ENCODE measurements around the gene ELMO1.

The ELMO1 gene

GRCh38 chr7:37112218-37112617 is 336.4 kb downstream of the ELMO1 start:
- no peak for DNase-seq

DNA sequence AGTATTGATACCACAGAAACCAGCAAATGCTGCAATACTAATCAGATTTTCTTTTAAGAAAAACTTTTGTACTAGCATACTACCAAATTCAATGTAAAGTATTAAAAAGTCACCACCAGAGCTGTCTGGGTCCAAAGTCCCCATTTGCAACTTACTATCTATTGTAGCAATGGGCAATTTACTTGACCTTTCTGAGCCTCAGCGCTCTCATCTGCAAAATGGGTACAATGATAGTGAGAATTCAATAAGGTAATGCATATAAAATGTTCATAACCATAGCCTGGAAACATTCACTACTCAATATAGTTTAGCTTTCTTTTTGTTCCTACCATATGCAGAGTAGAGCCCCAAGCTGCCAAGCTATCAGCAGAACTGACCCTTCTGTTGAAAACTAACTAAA is 337.2 kb downstream of the ELMO1 start:
- no peak for DNase-seq

- no peak for DNase-seq
These were observed 337.8 kb downstream of the ELMO1 start for GRCh38 chr7:37110660-37111424.

DNA sequence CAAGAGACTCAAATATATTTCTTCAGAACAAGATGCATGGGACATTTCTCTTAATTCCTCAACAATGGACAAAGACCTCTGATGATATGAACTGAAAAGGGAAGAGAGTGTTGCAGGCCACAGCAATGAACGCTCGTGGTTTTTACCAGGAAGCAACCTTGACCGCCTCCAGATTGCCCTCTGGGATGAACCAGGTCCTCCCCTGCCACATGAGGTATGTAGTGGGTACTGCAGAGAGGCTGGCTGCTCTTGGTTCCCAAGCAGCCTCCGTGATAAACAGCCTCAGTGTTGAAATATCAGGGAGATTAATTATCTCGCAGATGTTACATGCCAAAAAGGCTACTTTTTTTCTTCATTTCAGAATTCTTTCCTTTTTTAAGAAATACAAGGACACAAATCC is 338.8 kb downstream of the ELMO1 start:
- DNase-seq: no peak

DNA sequence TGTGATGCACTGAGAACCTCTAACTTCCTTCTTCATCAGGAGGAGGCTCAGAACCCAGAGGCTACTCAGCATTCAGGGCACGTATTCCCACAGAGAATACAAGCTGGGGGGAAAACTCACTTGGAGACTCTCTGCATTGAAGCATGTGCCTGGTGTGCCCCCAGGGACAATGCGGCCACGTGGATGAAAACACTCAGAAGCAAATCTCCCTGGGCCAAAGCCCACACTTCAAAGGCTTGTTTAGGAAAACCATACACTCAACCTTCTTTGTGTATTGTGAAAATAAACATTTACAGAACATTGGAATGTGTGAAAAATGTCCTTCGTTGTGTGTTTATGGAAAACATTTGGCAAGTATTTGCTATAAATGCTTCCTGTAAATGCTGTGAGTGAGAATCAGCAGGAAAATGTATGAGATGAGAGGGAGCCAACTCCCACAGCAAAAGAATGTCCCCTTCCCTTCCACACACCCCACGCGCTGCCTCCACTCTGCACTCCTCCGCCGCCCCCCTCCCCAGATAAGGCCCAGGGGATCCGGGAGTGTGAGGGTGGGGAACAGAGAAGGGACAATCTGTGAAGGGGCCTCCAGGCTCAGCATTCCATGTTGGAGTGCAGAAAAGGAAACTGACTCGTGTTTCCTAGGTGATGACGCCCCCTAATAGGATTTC is 339.5 kb downstream of the ELMO1 start:
- no peak for DNase-seq

GRCh38 chr7:37108615-37109014 is 340.0 kb downstream of the ELMO1 start:
- no peak for DNase-seq

DNA sequence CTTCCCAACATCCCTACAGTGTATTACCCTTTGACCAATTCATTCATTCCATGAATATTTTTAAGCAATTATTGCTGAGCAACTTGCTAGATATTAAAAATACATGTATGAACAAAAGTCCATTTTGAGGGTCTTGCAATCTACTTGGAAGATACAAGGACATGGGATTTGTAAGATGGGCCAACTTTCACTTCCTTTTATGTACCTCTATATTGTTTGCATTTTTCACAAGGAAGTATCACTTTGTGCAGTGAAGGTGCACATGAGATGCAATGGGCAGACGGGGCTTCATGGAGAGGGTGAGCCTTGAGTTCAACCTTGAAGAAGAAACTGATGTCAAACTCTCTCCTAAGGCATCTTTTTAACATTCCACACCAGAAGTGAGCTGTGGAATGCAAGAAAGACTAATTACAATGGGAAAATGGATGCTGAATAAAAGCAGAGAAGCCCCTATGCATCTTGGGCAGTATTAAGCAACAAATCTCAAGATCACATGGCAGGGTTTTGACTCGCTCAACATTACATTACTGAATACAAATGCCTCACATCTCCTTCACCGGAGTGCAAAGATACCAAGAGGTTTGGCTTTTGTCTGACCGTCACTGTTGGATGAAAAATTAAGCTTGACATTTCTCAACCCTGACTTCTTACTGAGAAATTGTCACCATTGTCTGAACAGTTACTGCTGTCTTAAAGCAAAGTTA is 341.5 kb downstream of the ELMO1 start:
- DNase-seq: no peak

GRCh38 chr7:37105762-37106161 is 342.9 kb downstream of the ELMO1 start:
- no peak for DNase-seq

DNA sequence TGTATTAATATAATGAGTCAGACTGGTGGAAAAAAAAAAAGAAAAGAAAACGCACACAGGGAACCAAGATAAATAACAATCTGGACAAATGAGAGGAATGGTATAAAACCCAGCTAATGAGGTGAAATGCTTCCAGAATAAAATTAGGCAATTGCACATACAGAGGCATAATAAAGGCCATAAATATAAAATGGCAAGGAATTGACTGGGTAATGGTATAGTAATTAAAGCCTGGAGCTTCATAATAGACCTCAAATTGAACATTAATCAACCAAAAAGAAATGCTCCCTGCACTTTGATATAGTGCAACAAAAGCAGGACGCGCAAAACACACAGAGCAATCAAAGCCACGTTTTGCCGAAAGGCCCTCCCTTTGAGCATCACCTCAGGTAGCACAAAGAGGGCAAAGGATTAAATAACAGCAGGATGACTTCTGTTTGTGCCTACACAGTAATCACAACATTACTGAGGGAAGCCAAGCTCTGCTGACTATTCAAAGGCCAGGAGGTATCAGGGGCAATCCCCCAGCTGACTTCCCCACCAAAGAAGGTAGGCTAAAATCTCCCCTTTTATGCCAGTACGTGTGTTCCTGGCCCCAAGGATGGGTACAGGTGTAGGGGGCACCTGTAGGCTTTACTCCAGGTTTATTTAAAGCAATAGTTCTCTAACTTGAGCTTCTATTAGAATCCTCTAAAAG is 343.7 kb downstream of the ELMO1 start:
- DNase-seq: peak; percentile 69

DNA sequence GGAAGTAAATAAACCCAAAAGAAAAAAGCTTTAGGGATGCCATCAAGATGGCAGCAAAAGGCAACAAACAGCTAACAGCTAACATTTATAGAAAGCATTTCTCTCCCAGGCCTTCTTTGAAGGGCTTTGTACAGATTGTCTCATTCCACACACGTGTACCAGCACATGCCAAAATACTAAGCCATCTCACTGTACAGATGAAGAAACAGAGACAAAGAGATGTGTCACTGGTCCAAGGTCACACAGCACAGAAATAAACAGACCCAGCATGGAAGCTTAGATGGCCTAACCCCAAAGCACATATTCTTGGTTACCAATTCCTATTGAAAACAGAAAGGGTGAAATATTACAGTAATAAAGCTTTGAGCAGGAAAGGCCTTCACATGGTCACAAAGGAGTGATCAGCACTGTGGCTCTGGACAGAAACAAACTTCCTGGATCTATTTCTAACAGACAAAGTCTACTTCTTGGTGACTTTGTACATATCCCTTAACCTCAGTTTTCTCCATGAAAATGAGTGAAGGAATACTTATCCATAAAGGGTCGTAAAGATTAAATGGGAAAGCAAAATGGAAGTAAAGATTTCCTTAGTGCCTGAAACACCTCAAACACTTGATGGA is 346.0 kb downstream of the ELMO1 start:
- no peak for DNase-seq

DNA sequence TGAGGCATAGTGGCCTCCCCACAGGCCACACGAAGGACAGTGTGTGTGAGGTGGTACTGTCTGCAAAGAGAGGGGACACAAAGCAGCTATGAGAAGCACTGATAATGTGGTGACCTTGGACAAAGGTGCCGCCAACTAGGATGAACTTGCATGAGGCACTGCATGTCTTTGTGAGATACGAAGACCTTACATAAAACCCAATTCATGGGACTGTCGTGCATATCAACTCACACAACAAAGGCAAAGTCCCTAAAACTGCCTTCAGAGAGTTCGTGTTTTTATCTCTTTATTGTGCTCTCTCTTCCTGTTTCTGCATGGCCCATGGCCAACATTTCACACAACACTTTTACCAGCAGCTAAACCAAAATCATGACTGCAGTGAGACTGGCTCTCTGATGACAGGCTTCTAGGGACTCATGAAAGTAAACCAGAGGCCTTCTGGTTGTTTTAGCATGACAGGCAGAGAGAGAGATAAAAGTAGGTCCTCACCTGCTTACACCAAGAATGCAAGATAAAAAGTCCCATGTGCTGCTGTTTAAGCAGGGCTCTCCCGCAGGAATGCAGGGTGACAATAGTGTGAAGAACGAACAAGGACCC is 347.8 kb downstream of the ELMO1 start:
- DNase-seq: no peak

GRCh38 chr7:37098762-37099161 is 349.9 kb downstream of the ELMO1 start:
- DNase-seq: no peak

- no peak for DNase-seq
These were observed 350.7 kb downstream of the ELMO1 start for GRCh38 chr7:37097983-37098382.

- DNase-seq: no peak
These were observed 351.4 kb downstream of the ELMO1 start for GRCh38 chr7:37097276-37097675.

DNA sequence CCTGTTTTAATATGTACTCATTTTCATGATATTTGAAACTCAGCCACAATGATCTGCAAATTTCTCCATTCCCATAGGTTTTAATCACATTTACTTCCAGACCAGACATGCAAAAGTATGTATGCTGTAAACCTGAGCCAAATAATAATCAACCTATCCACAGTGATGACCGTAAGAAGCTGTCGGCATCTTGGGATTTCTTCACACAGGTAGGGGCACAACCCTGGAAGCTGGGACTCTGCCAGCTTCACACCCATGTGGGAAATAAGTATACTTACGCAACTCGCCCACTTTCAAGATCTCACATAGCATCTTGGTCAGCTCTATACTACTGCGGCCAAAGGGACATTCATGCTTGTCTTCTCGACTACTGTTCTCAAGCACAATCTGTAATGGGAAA is 352.3 kb downstream of the ELMO1 start:
- no peak for DNase-seq

GRCh38 chr7:37095122-37095521 is 353.5 kb downstream of the ELMO1 start:
- DNase-seq: no peak

DNA sequence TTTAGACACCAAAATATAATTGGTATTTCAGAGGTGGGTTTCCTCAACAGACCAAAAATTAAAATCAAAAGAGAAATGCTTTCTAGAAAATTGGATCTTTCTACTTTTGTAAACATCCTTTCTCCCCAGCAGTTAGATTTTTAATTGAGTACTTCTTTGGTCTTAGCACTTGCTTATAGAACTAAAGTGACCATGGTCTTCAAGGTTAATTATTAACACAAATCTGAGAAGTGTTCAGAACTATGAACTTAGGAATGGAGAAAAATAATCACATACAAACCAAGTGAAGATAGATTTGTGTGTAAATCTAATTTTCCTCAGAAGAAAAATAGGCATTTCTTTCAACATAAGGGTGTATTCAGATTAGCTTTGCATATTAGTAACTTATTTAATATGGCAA is 355.4 kb downstream of the ELMO1 start:
- DNase-seq: no peak

GRCh38 chr7:37092548-37092947 is 356.1 kb downstream of the ELMO1 start:
- no peak for DNase-seq

- no peak for DNase-seq
These were observed 358.7 kb downstream of the ELMO1 start for GRCh38 chr7:37089972-37090371.

- DNase-seq: no peak
These were observed 363.1 kb downstream of the ELMO1 start for GRCh38 chr7:37085600-37085999.

GRCh38 chr7:37084303-37084702 is 364.4 kb downstream of the ELMO1 start:
- DNase-seq: no peak

DNA sequence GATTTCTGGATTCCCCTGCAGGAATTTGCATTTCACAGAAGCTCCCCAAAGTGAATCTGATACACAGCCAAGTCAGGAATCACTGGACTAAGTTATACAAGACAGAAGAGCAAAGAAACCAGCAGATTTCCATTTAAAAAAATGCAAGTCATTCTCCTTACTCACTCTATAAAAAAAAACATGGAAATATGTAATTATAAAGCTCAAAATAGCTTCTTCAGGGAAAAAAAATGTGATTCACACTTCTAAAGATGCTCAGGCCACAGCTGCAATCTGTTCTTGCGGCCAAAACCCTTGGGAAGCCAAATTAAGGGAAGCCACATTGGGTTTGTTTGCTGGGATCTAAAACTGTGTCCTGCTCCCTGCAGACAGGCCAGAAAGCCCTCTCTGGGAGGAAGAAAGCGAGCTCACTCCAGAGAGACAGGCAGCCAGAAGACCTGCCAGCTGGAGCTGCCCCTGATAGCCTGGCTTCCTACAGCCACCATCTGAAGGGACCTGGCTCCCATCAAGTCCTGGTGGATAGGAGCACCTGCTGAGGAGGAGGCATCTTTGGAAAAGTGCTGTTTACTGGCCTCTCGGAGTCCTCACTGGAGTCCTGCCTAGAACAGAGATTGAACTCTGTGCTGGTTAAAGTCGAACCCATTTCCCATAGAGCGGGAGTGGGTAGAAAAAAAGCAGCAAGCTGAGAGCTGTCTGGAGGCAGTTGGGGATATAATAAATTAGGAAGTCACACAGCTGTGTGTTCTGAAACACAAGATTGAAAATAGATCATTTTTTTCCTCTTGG is 365.2 kb downstream of the ELMO1 start:
- no peak for DNase-seq

All from COR-L47 (cell line).